HG03432 (cell line): ENCODE data around the gene ERBB4.
"Not testable (repeated sequence)": the region's sequence is repeated elsewhere in the genome, so short reads cannot be mapped to it uniquely, and the experiment has no call there.

Source experiments
- ATAC-seq: cut with Tn5 transposase; IDR thresholded peaks from one replicate; pipeline ENCODE4 v1.9.1; 2021; ENCODE audit warnings: mild to moderate bottlenecking, moderate library complexity; ENCODE audit not compliant: unreplicated experiment

The ERBB4 gene

GRCh38 chr2:211665299-211665698 is 873.3 kb downstream of the ERBB4 start:
- no peak for ATAC-seq

- no peak for ATAC-seq
Observed at GRCh38 chr2:211664321-211664720, 874.3 kb downstream of the ERBB4 start.

GRCh38 chr2:211654211-211654780 is 884.3 kb downstream of the ERBB4 start:
- ATAC-seq = no peak

- ATAC-seq = no peak
Observed at GRCh38 chr2:211652327-211652726, 886.3 kb downstream of the ERBB4 start.

GRCh38 chr2:211649331-211649730 is 889.3 kb downstream of the ERBB4 start:
- ATAC-seq = no peak

GRCh38 chr2:211631503-211631902 is 907.1 kb downstream of the ERBB4 start:
- ATAC-seq = no peak

- no peak for ATAC-seq
Observed at GRCh38 chr2:211623096-211623495, 915.5 kb downstream of the ERBB4 start.

GRCh38 chr2:211620986-211621385 is 917.6 kb downstream of the ERBB4 start:
- no peak for ATAC-seq

- ATAC-seq = no peak
Observed at GRCh38 chr2:211617803-211618202, 920.8 kb downstream of the ERBB4 start.

GRCh38 chr2:211611621-211612020 is 927.0 kb downstream of the ERBB4 start:
- ATAC-seq = no peak

- no peak for ATAC-seq
Observed at GRCh38 chr2:211611061-211611518, 927.5 kb downstream of the ERBB4 start.

- ATAC-seq = no peak
Observed at GRCh38 chr2:211609127-211609526, 929.5 kb downstream of the ERBB4 start.

GRCh38 chr2:211599146-211599545 is 939.5 kb downstream of the ERBB4 start:
- ATAC-seq = no peak

- no peak for ATAC-seq
Observed at GRCh38 chr2:211598238-211598637, 940.4 kb downstream of the ERBB4 start.

GRCh38 chr2:211592006-211592405 is 946.6 kb downstream of the ERBB4 start:
- not testable (repeated sequence) for ATAC-seq

- ATAC-seq = no peak
Observed at GRCh38 chr2:211591426-211591825, 947.2 kb downstream of the ERBB4 start.

GRCh38 chr2:211568439-211568838 is 970.2 kb downstream of the ERBB4 start:
- ATAC-seq = no peak

GRCh38 chr2:211564441-211564840 is 974.2 kb downstream of the ERBB4 start:
- ATAC-seq = no peak

- no peak for ATAC-seq
Observed at GRCh38 chr2:211545582-211545981, 993.0 kb downstream of the ERBB4 start.

GRCh38 chr2:211534632-211535031 is 1004.0 kb downstream of the ERBB4 start:
- ATAC-seq = no peak

GRCh38 chr2:211524248-211524647 is 1014.4 kb downstream of the ERBB4 start:
- not testable (repeated sequence) for ATAC-seq

GRCh38 chr2:211516537-211516936 is 1022.1 kb downstream of the ERBB4 start:
- no peak for ATAC-seq

GRCh38 chr2:211514049-211514448 is 1024.6 kb downstream of the ERBB4 start:
- no peak for ATAC-seq
